IMR-90 (cell line): ENCODE results near the gene LDHD. TPM values are rescaled to one million over a fixed set of nuclear protein-coding genes. Genes with fewer than 3 reads are reported as not detected.

Experiments
- ATAC-seq: fragments of 200-7000 bp; cut with Tn5 transposase; 2 replicates; pipeline ENCODE4 v1.9.1; 2020; ENCODE audit warnings: low read depth, mild to moderate bottlenecking, moderate library complexity
- BruUV-seq: library from RNA; stranded (reverse); fragments of 400-500 nt; replicated peaks from 2 replicates; lab custom pipeline; 2021; lab: Mats Ljungman, UMichigan
- CTCF ChIA-PET: fragments of 300-600 bp; formaldehyde crosslinking; extraction: SDS; loops from one replicate; lab custom pipeline; 2021; ENCODE audit warnings: antibody characterized with exemption; lab: Yijun Ruan, JAX
- POLR2A ChIA-PET: fragments of 300-600 bp; sonication (Branson Sonifier 250); formaldehyde crosslinking; loops from one replicate; lab custom pipeline; 2022; ENCODE audit warnings: antibody characterized with exemption; ENCODE audit not compliant: unreplicated experiment; lab: Charles Lee
- DNase-seq: peaks from one replicate; pipeline ENCODE4 v3.0.0; 2013
- H2AFZ ChIP-seq: replicated peaks from 2 replicates; pipeline ENCODE3; 2013; ENCODE audit warnings: low read length, mild to moderate bottlenecking; ENCODE audit not compliant: poor library complexity
- H2AK5ac ChIP-seq: 2 replicates; pipeline ENCODE4 v1.6.1; 2013; ENCODE audit warnings: low read depth, low read length, inconsistent platforms
- H2AK9ac ChIP-seq: replicated peaks from 2 replicates; pipeline ENCODE3; 2013; ENCODE audit warnings: mild to moderate bottlenecking, low read depth, low read length, moderate library complexity; ENCODE audit not compliant: poor library complexity
- H2BK120ac ChIP-seq: 2 replicates; pipeline ENCODE4 v1.6.1; 2013; ENCODE audit warnings: low read depth, low read length, inconsistent platforms
- H2BK15ac ChIP-seq: 3 replicates; pipeline ENCODE4 v1.6.1; 2013; ENCODE audit warnings: low read depth, low read length, inconsistent platforms
- H2BK20ac ChIP-seq: 2 replicates; pipeline ENCODE4 v1.6.1; 2013; ENCODE audit warnings: low read depth, mild to moderate bottlenecking, inconsistent platforms, low read length, moderate library complexity
- H2BK5ac ChIP-seq: 2 replicates; pipeline ENCODE4 v1.6.1; 2013; ENCODE audit warnings: mild to moderate bottlenecking, low read depth, low read length, inconsistent platforms; ENCODE audit not compliant: poor library complexity, severe bottlenecking
- H3K14ac ChIP-seq: replicated peaks from 2 replicates; pipeline ENCODE4 v1.6.1; 2013; ENCODE audit warnings: low read depth, low read length, inconsistent platforms
- H3K18ac ChIP-seq: 2 replicates; pipeline ENCODE4 v1.6.1; 2013; ENCODE audit warnings: low read depth, low read length, control low read depth
- H3K23ac ChIP-seq: 2 replicates; pipeline ENCODE4 v1.6.1; 2013; ENCODE audit warnings: low read depth, low read length, inconsistent platforms
- H3K27ac ChIP-seq: 2 replicates; pipeline ENCODE4 v1.5.1; 2013; ENCODE audit warnings: mild to moderate bottlenecking, control low read depth, low read length; ENCODE audit not compliant: insufficient read depth
- H3K27me3 ChIP-seq: 2 replicates; pipeline ENCODE4 v1.6.1; 2013; ENCODE audit warnings: low read length; ENCODE audit not compliant: control insufficient read depth, insufficient read depth
- H3K36me3 ChIP-seq: 2 replicates; pipeline ENCODE4 v1.6.1; 2013; ENCODE audit warnings: low read length, mixed read lengths; ENCODE audit not compliant: control insufficient read depth, insufficient read depth
- H3K4ac ChIP-seq: 2 replicates; pipeline ENCODE4 v1.6.1; 2013; ENCODE audit warnings: low read depth, low read length, inconsistent platforms
- H3K4me1 ChIP-seq: 2 replicates; pipeline ENCODE4 v1.6.1; 2013; ENCODE audit warnings: low read length, mixed read lengths; ENCODE audit not compliant: control insufficient read depth, insufficient read depth
- H3K4me2 ChIP-seq: 2 replicates; pipeline ENCODE4 v1.6.1; 2013; ENCODE audit warnings: low read depth, mild to moderate bottlenecking, control low read depth, low read length, moderate library complexity
- H3K4me3 ChIP-seq: 2 replicates; pipeline ENCODE4 v1.5.1; 2013; ENCODE audit warnings: low read depth, mild to moderate bottlenecking, control low read depth, low read length, moderate library complexity; ENCODE audit not compliant: insufficient read depth
- H3K56ac ChIP-seq: 2 replicates; pipeline ENCODE4 v1.6.1; 2013; ENCODE audit warnings: low read length, inconsistent platforms; ENCODE audit not compliant: insufficient read depth; ENCODE audit errors: extremely low read depth
- H3K79me1 ChIP-seq, 2 experiments: 2 replicates each; pipeline ENCODE4 v1.6.1; 2013; ENCODE audit warnings: low read length in 2 of 2, inconsistent platforms in 1 of 2, low read depth in 1 of 2
- H3K9ac ChIP-seq: 2 replicates; pipeline ENCODE4 v1.6.1; 2013; ENCODE audit warnings: low read depth, low read length, control low read depth
- H3K9me1 ChIP-seq: 2 replicates; pipeline ENCODE4 v1.6.1; 2013; ENCODE audit warnings: low read length, inconsistent platforms; ENCODE audit not compliant: insufficient read depth
- H3K9me3 ChIP-seq: 2 replicates; pipeline ENCODE4 v1.6.1; 2013; ENCODE audit warnings: low read length; ENCODE audit not compliant: control insufficient read depth, insufficient read depth
- H4K20me1 ChIP-seq: 2 replicates; pipeline ENCODE4 v1.6.1; 2013; ENCODE audit warnings: low read length, inconsistent platforms; ENCODE audit not compliant: insufficient read depth
- H4K5ac ChIP-seq: 2 replicates; pipeline ENCODE4 v1.6.1; 2013; ENCODE audit warnings: mild to moderate bottlenecking, low read depth, low read length, control low read depth
- H4K8ac ChIP-seq, 2 experiments: 2 replicates each; pipeline ENCODE4 v1.6.1; 2013; ENCODE audit warnings: low read depth in 2 of 2, low read length in 2 of 2, control low read depth in 1 of 2, inconsistent platforms in 1 of 2
- H4K91ac ChIP-seq: 2 replicates; pipeline ENCODE4 v1.6.1; 2013; ENCODE audit warnings: low read depth, low read length, inconsistent platforms; ENCODE audit not compliant: insufficient read depth
- BHLHE40 ChIP-seq: fragments of 150-350 bp; IDR thresholded peaks from 2 replicates; pipeline ENCODE4 v1.6.1; 2016; ENCODE audit warnings: mild to moderate bottlenecking, low read depth, low read length
- CHD1 ChIP-seq: IDR thresholded peaks from 2 replicates; pipeline ENCODE4 v1.6.1; 2012; ENCODE audit warnings: low read depth, low read length, improper control_type of control experiment
- MXI1 ChIP-seq: IDR thresholded peaks from 2 replicates; pipeline ENCODE4 v1.6.1; 2012; ENCODE audit warnings: low read depth, mild to moderate bottlenecking, low read length, moderate library complexity, borderline replicate concordance
- NFE2L2 ChIP-seq: fragments of 150-350 bp; IDR thresholded peaks from 2 replicates; pipeline ENCODE4 v1.6.1; 2016; ENCODE audit warnings: low read depth, mild to moderate bottlenecking, low read length
- POLR2A ChIP-seq: IDR thresholded peaks from 2 replicates; pipeline ENCODE4 v1.6.1; 2012; ENCODE audit warnings: mild to moderate bottlenecking, low read depth, low read length
- RAD21 ChIP-seq: IDR thresholded peaks from 2 replicates; pipeline ENCODE4 v1.6.1; 2012; ENCODE audit warnings: low read length, improper control_type of control experiment
- WGBS, 2 experiments: methylation state at CpG; one replicate each; pipeline versions ENCODE4 v1.1.5 to v1.1.7; 2013; ENCODE audit warnings: missing lambda C conversion rate in 2 of 2; ENCODE audit not compliant: insufficient read length in 1 of 2; ENCODE audit errors: extremely low coverage in 2 of 2; 5-methylcytosine and 5-hydroxymethylcytosine counted together
- dilution Hi-C: fragments of 300-500 bp; cut with HindIII; formaldehyde crosslinking; loops from one replicate; pipeline ENCODE4 v1.14.3; 2018; ENCODE audit warnings: low sequenced_read_pairs; ENCODE audit not compliant: unreplicated experiment
- in situ Hi-C: fragments of 300-500 bp; cut with MboI; formaldehyde crosslinking; loops from 3 replicates; pipeline ENCODE4 v1.14.3; 2019; ENCODE audit warnings: low sequenced_read_pairs, inconsistent platforms, mixed read lengths
- intact Hi-C: fragments of 100-400 bp; cut with micrococcal nuclease; formaldehyde crosslinking; loops from 2 replicates; pipeline ENCODE4 v1.10.0; 2022
- polyA plus RNA-seq, 3 experiments: library from polyadenylated mRNA; depleted of rRNA; stranded (reverse); fragments of >200 nt; gene quantifications; 2 replicates each; pipeline ENCODE4 v1.2.3, GENCODE V29; 2012; ENCODE audit warnings: low replicate concordance in 1 of 3
- total RNA-seq: library from RNA; depleted of rRNA; stranded (reverse); fragments of >200 nt; gene quantifications from 2 replicates; pipeline ENCODE4 v1.2.3, GENCODE V29; 2012
- TF ChIP-seq, protein P1 (sequence below): conservative IDR thresholded peaks from 2 replicates; pipeline ENCODE4 v1.5.1; 2012; ENCODE audit warnings: mild to moderate bottlenecking, low read depth, low read length, improper control_type of control experiment
- TF ChIP-seq, protein P2 (sequence below): fragments of 150-350 bp; IDR thresholded peaks from 2 replicates; pipeline ENCODE4 v1.6.1; 2017; ENCODE audit warnings: mild to moderate bottlenecking, antibody characterized with exemption, low read length, low read depth
- TF ChIP-seq, protein P3 (sequence below): fragments of 150-350 bp; IDR thresholded peaks from 2 replicates; pipeline ENCODE4 v1.6.1; 2016; ENCODE audit warnings: low read depth, mild to moderate bottlenecking, low read length, moderate library complexity, borderline replicate concordance

LDHD gene
- total and polyA plus RNA-seq, 2 of the 4 experiments (the other 2 are of a cell fraction): under 0.01 to 0.26 TPM

DNA sequence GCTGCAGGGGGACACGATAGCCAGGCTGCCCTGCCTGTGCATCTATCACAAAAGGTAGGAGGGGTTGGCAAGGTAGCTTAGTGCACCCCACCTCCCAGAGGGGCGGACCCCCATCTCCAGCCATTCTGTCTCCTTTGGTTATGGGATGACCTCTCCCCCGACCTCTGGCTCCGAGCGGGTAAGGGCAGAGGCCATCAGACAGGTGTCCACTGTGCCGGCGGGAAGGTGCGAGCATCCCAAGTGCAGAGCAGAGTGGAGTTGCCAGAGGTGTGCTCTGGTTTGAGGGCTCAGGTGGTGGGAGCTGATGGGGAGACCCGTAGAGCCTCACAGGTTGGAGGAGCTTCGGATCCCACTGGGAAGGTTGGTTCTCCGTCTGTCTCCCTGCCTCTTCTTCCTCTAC is 11.7 kb downstream of the LDHD start (continued):
- no peak for TF ChIP-seq MXI1

- TF ChIP-seq CHD1 (no peak), NFE2L2 (no peak), RAD21 (no peak), BHLHE40 (no peak), POLR2A (no peak)
- TF ChIP-seq, protein P1, sequence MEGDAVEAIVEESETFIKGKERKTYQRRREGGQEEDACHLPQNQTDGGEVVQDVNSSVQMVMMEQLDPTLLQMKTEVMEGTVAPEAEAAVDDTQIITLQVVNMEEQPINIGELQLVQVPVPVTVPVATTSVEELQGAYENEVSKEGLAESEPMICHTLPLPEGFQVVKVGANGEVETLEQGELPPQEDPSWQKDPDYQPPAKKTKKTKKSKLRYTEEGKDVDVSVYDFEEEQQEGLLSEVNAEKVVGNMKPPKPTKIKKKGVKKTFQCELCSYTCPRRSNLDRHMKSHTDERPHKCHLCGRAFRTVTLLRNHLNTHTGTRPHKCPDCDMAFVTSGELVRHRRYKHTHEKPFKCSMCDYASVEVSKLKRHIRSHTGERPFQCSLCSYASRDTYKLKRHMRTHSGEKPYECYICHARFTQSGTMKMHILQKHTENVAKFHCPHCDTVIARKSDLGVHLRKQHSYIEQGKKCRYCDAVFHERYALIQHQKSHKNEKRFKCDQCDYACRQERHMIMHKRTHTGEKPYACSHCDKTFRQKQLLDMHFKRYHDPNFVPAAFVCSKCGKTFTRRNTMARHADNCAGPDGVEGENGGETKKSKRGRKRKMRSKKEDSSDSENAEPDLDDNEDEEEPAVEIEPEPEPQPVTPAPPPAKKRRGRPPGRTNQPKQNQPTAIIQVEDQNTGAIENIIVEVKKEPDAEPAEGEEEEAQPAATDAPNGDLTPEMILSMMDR: no peak
- TF ChIP-seq, protein P2, sequence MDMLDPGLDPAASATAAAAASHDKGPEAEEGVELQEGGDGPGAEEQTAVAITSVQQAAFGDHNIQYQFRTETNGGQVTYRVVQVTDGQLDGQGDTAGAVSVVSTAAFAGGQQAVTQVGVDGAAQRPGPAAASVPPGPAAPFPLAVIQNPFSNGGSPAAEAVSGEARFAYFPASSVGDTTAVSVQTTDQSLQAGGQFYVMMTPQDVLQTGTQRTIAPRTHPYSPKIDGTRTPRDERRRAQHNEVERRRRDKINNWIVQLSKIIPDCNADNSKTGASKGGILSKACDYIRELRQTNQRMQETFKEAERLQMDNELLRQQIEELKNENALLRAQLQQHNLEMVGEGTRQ: no peak
- TF ChIP-seq, protein P3, sequence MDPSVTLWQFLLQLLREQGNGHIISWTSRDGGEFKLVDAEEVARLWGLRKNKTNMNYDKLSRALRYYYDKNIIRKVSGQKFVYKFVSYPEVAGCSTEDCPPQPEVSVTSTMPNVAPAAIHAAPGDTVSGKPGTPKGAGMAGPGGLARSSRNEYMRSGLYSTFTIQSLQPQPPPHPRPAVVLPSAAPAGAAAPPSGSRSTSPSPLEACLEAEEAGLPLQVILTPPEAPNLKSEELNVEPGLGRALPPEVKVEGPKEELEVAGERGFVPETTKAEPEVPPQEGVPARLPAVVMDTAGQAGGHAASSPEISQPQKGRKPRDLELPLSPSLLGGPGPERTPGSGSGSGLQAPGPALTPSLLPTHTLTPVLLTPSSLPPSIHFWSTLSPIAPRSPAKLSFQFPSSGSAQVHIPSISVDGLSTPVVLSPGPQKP: no peak
- no peak overlapping the region for H4K8ac ChIP-seq
- no CpG with 5 or more reads among the region's 5 CpGs for whole genome bisulfite sequencing, 2 experiments
- in situ Hi-C loops: no loop called here
- no peak overlapping the region for H2BK15ac ChIP-seq
- no peak overlapping the region for H3K56ac ChIP-seq
- H4K5ac ChIP-seq: no peak overlapping the region
- H3K27me3 ChIP-seq: no peaks in the 10 kb centered on the region
- no peak overlapping the region for H2BK20ac ChIP-seq
- H3K9ac ChIP-seq: no peak overlapping the region
- no peak overlapping the region for H2BK120ac ChIP-seq
- dilution Hi-C loops: no loop called here
- POLR2A ChIA-PET: no interaction called here
- no peak overlapping the region for H3K4me3 ChIP-seq
- DNase-seq: no peak
- H4K91ac ChIP-seq: no peak overlapping the region
- peak overlapping the region; percentile 1; the same call in 1 of the 2 replicates for H2AK5ac ChIP-seq
- no peak overlapping the region for H3K18ac ChIP-seq
- peaks cover 38% of the 10 kb centered on the region for H3K4me1 ChIP-seq
- H3K27ac ChIP-seq: no peak overlapping the region
- H2AK9ac ChIP-seq: no peak overlapping the region
- CTCF ChIA-PET: no interaction called here
- no peaks in the 10 kb centered on the region for H4K20me1 ChIP-seq
- H3K79me1 ChIP-seq: peaks cover 12 to 69% of the 10 kb centered on the region in 2 experiments
- no peak overlapping the region for H3K14ac ChIP-seq
- H3K9me1 ChIP-seq: peaks cover 29% of the 10 kb centered on the region
- H2BK5ac ChIP-seq: no peak overlapping the region
- no peak for ATAC-seq
- no peak overlapping the region for H3K4me2 ChIP-seq
- H3K36me3 ChIP-seq: no peaks in the 10 kb centered on the region
- no peak overlapping the region for H3K23ac ChIP-seq
- no TSS peak for BruUV-seq
- no peak overlapping the region for H2AFZ ChIP-seq
- no peak overlapping the region for H3K4ac ChIP-seq
- no peaks in the 10 kb centered on the region for H3K9me3 ChIP-seq
- intact Hi-C loops: no loop called here
Observed at GRCh38 chr16:75103994-75104393, 12.6 kb downstream of the LDHD start.
